ENCODE measurements around the gene DLGAP1.

Gene DLGAP1

GRCh38 chr18:4236940-4237663 lies 218.0 kb downstream of the DLGAP1 start:
- no peak for DNase-seq

- DNase-seq, result no peak
Observed at GRCh38 chr18:4233468-4233867, 221.6 kb downstream of the DLGAP1 start.

- no peak for DNase-seq
Observed at GRCh38 chr18:4232656-4233055, 222.5 kb downstream of the DLGAP1 start.

GRCh38 chr18:4231260-4231659 lies 223.8 kb downstream of the DLGAP1 start:
- DNase-seq, result no peak

GRCh38 chr18:4230450-4231168 lies 224.5 kb downstream of the DLGAP1 start:
- no peak for DNase-seq

GRCh38 chr18:4224031-4224704 lies 230.9 kb downstream of the DLGAP1 start:
- no peak for DNase-seq

GRCh38 chr18:4211111-4211837 lies 243.8 kb downstream of the DLGAP1 start:
- no peak for DNase-seq

GRCh38 chr18:4208366-4208765 lies 246.7 kb downstream of the DLGAP1 start:
- no peak for DNase-seq

GRCh38 chr18:4207383-4207985 lies 247.6 kb downstream of the DLGAP1 start:
- DNase-seq, result no peak

GRCh38 chr18:4204438-4204720 lies 250.7 kb downstream of the DLGAP1 start:
- DNase-seq, result no peak

GRCh38 chr18:4203568-4204437 lies 251.3 kb downstream of the DLGAP1 start:
- DNase-seq, result no peak

GRCh38 chr18:4200399-4200798 lies 254.7 kb downstream of the DLGAP1 start:
- DNase-seq, result no peak

- DNase-seq, result no peak
Observed at GRCh38 chr18:4198956-4199355, 256.2 kb downstream of the DLGAP1 start.

GRCh38 chr18:4196351-4196750 lies 258.8 kb downstream of the DLGAP1 start:
- DNase-seq, result no peak

GRCh38 chr18:4193086-4193485 lies 262.0 kb downstream of the DLGAP1 start:
- DNase-seq, result no peak

- DNase-seq, result no peak
Observed at GRCh38 chr18:4181882-4182568, 273.1 kb downstream of the DLGAP1 start.

GRCh38 chr18:4181086-4181485 lies 274.0 kb downstream of the DLGAP1 start:
- no peak for DNase-seq

GRCh38 chr18:4172196-4173100 lies 282.7 kb downstream of the DLGAP1 start:
- DNase-seq, result no peak

- DNase-seq, result no peak
Observed at GRCh38 chr18:4157352-4157751, 297.8 kb downstream of the DLGAP1 start.

GRCh38 chr18:4146797-4147196 lies 308.3 kb downstream of the DLGAP1 start:
- no peak for DNase-seq

Measured in activated CD4-positive, alpha-beta T cell treated with anti-CD3 and anti-CD28 coated beads for 4 hours (primary cell).